ENCODE measurements around the gene CPTP. TPM values are rescaled to one million over a fixed set of nuclear protein-coding genes. Genes with fewer than 3 reads are reported as not detected.

CPTP gene
- total RNA-seq, 1 donor from 2014 or later = 50.2 TPM

GRCh38 chr1:1331068-1331965 lies 6.7 kb downstream of the CPTP start, which contains the start of gene TAS1R3:
TAS1R3 (plus strand) TSS chr1:1331280; CDS start chr1:1331346, 66 bp downstream.
- no peak for DNase-seq (ENCODE audit: low spot score)
- intact Hi-C loops (cut with DNase I) = no loop called here

GRCh38 chr1:1332031-1332755 lies 7.6 kb downstream of the CPTP start:
- DNase-seq (ENCODE audit: low spot score) = no peak
- intact Hi-C loops (cut with DNase I) = no loop called here

- intact Hi-C loops (cut with DNase I) = no loop called here
- no peak for DNase-seq (ENCODE audit: low spot score)
Measured at GRCh38 chr1:1332774-1333480, 8.3 kb downstream of the CPTP start.

- DNase-seq (ENCODE audit: low spot score) = no peak
- intact Hi-C loops (cut with DNase I) = no loop called here
Measured at GRCh38 chr1:1333551-1334241, 9.1 kb downstream of the CPTP start.

- intact Hi-C loops (cut with DNase I) = no loop called here
- no peak for DNase-seq (ENCODE audit: low spot score)
Measured at GRCh38 chr1:1334835-1335234, 10.2 kb downstream of the CPTP start.

- no peak for DNase-seq (ENCODE audit: low spot score)
- intact Hi-C loops (cut with DNase I) = no loop called here
Measured at GRCh38 chr1:1335283-1335682, 10.7 kb downstream of the CPTP start.

- no peak for DNase-seq (ENCODE audit: low spot score)
- intact Hi-C loops (cut with DNase I) = no loop called here
Measured at GRCh38 chr1:1335792-1336248, 11.2 kb downstream of the CPTP start.

- intact Hi-C loops (cut with DNase I) = no loop called here
- no peak for DNase-seq (ENCODE audit: low spot score)
Measured at GRCh38 chr1:1336446-1336845, 11.8 kb downstream of the CPTP start.

- intact Hi-C loops (cut with DNase I) = no loop called here
- DNase-seq (ENCODE audit: low spot score) = no peak
Measured at GRCh38 chr1:1336931-1337792, 12.6 kb downstream of the CPTP start.

- intact Hi-C loops (cut with DNase I) = no loop called here
- DNase-seq (ENCODE audit: low spot score) = no peak
Measured at GRCh38 chr1:1337793-1338147, 13.2 kb downstream of the CPTP start.

GRCh38 chr1:1338278-1338677 lies 13.7 kb downstream of the CPTP start:
- no peak for DNase-seq (ENCODE audit: low spot score)
- intact Hi-C loops (cut with DNase I) = no loop called here

GRCh38 chr1:1340185-1340584 lies 15.6 kb downstream of the CPTP start:
- intact Hi-C loops (cut with DNase I) = no loop called here
- no peak for DNase-seq (ENCODE audit: low spot score)

- no peak for DNase-seq (ENCODE audit: low spot score)
- intact Hi-C loops (cut with DNase I) = no loop called here
Measured at GRCh38 chr1:1340791-1341548, 16.4 kb downstream of the CPTP start.

- intact Hi-C loops (cut with DNase I) = no loop called here
- DNase-seq (ENCODE audit: low spot score) = no peak
Measured at GRCh38 chr1:1341549-1342021, 17.0 kb downstream of the CPTP start.

- intact Hi-C loops (cut with DNase I) = no loop called here
- DNase-seq (ENCODE audit: low spot score) = no peak
Measured at GRCh38 chr1:1342061-1342562, 17.5 kb downstream of the CPTP start.

GRCh38 chr1:1342584-1343115 lies 18.0 kb downstream of the CPTP start:
- intact Hi-C loops (cut with DNase I) = no loop called here
- no peak for DNase-seq (ENCODE audit: low spot score)

- intact Hi-C loops (cut with DNase I) = no loop called here
- DNase-seq (ENCODE audit: low spot score) = no peak
Measured at GRCh38 chr1:1343811-1344421, 19.3 kb downstream of the CPTP start.
